Spleen (tissue), 7 donors: ENCODE results near the gene COQ9.

Experiments
- POLR2A ChIP-seq, 3 donors: fragments of 450-650 bp; IDR thresholded peaks; one replicate each; pipeline ENCODE4 v1.5.1; 2017; ENCODE audit warnings: antibody characterized with exemption in 3 of 3, mild to moderate bottlenecking in 1 of 3
- TF ChIP-seq, protein P1 (sequence below), 11 experiments: fragments of 200-600 bp in 7 of 11; fragments of 450-650 bp in 4 of 11; sonication (generic) in 4 of 11; IDR thresholded peaks in 8 of 11; conservative IDR thresholded peaks in 3 of 11; 1 replicate in 7 of 11; 2 replicates in 4 of 11; pipeline versions ENCODE4 v1.4.0 to v1.8.0; 2016 to 2021; ENCODE audit warnings: antibody characterized with exemption in 11 of 11, inconsistent platforms in 4 of 11, mild to moderate bottlenecking in 1 of 11
- donor health status: DM: no; HTN: no; CAD: no; lungs with moderate emphysema.
- donor health status: DM: no; HTN: no; CAD: no.
- donor health status: DM: no; HTN: no; CAD: no.

DNA sequence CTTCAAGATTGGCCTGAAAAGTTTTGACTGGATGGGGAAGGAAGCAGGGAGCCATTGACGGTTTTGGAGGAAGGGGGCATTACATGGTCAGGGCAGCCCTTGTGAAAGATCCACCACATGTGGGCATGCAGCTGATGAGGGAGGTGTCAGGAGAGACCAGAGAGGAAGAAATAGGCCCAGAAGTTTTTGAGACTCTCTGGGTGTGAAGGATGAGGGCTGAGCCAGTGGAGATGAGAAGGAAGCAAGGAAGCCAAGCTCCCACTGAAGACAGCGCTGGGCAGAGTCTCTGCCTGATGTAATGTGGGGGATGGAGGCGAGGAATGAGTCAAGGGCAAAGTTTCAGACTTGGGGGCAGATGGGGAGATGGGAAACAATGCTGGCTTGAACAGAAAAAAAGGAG, 42.2 kb upstream of the COQ9 start:
- TF ChIP-seq POLR2A (IDR thresholded peaks at IDR 0.05), result no peak
- TF ChIP-seq, protein P1, sequence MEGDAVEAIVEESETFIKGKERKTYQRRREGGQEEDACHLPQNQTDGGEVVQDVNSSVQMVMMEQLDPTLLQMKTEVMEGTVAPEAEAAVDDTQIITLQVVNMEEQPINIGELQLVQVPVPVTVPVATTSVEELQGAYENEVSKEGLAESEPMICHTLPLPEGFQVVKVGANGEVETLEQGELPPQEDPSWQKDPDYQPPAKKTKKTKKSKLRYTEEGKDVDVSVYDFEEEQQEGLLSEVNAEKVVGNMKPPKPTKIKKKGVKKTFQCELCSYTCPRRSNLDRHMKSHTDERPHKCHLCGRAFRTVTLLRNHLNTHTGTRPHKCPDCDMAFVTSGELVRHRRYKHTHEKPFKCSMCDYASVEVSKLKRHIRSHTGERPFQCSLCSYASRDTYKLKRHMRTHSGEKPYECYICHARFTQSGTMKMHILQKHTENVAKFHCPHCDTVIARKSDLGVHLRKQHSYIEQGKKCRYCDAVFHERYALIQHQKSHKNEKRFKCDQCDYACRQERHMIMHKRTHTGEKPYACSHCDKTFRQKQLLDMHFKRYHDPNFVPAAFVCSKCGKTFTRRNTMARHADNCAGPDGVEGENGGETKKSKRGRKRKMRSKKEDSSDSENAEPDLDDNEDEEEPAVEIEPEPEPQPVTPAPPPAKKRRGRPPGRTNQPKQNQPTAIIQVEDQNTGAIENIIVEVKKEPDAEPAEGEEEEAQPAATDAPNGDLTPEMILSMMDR (IDR thresholded peaks at IDR 0.05 in 8 of 11, conservative IDR thresholded peaks at IDR 0.05 in 3 of 11), result no peak
